Tibial artery (tissue), 4 donors: ENCODE measurements around the gene RYK.

Experiments used
- DNase-seq, 2 donors: peaks; one replicate each; pipeline ENCODE4 v3.0.0-alpha.2; 2019
- H3K27ac ChIP-seq, 2 donors: fragments of 200-600 bp; sonication (generic) in 1 of 2; 1 replicate in 1 of 2; 2 replicates in 1 of 2; pipeline ENCODE4 v1.5.1; 2018 to 2019; ENCODE audit warnings: mild to moderate bottlenecking in 1 of 2
- H3K27me3 ChIP-seq, 2 donors: fragments of 200-600 bp; sonication (generic) in 1 of 2; one replicate each; pipeline versions ENCODE4 v1.5.1 to v1.6.0; 2016 to 2019
- H3K36me3 ChIP-seq, 3 donors: fragments of 200-600 bp; sonication (generic) in 2 of 3; one replicate each; pipeline ENCODE4 v1.5.1; 2016 to 2019; ENCODE audit warnings: mild to moderate bottlenecking in 2 of 3
- H3K4me1 ChIP-seq, 4 donors: fragments of 200-600 bp; sonication (generic) in 2 of 4; 1 replicate in 3 of 4; 2 replicates in 1 of 4; pipeline ENCODE4 v1.5.1; 2016 to 2019
- H3K4me3 ChIP-seq, 2 donors: fragments of 200-600 bp; sonication (generic) in 1 of 2; 1 replicate in 1 of 2; 2 replicates in 1 of 2; pipeline ENCODE4 v1.5.1; 2018 to 2019; ENCODE audit warnings: mild to moderate bottlenecking in 2 of 2
- H3K9me3 ChIP-seq, 3 donors: fragments of 200-600 bp; sonication (generic) in 1 of 3; one replicate each; pipeline ENCODE4 v1.5.1; 2016 to 2019
- intact Hi-C: fragments of 100-400 bp; cut with DNase I; formaldehyde crosslinking; loops from one replicate; pipeline ENCODE4 v1.15.0; 2023; ENCODE audit warnings: low total_unique reads
- TF ChIP-seq, protein P1 (sequence below), 2 experiments: fragments of 200-600 bp in 1 of 2; fragments of 450-650 bp in 1 of 2; IDR thresholded peaks; one replicate each; pipeline ENCODE4 v1.5.1; 2017 to 2019; ENCODE audit warnings: antibody characterized with exemption in 2 of 2, mild to moderate bottlenecking in 1 of 2, moderate library complexity in 1 of 2

RYK gene

DNA sequence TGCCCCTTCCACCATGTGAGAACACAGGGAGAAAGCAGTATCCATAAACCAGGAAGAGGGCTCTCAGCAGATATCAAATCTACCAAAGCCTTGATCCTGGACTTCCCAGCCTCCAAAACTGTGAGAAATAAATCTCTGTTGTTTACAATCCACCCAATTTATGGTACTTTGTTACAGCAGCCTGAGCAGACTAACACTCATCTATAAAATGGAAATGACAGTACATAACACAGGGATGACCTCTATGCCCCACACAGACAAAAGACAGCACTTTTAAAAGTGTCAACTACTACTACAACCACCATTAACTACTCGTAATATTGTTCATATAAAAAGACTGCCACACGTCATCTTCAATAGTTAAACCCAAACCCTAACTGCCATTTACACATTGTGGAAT is 5.7 kb downstream of the RYK start:
- Histone ChIP-seq H3K27me3 (no peaks in the 10 kb centered on the region), H3K9me3 (no peaks in the 10 kb centered on the region), H3K4me3 (no peak overlapping the region), H3K27ac (no peak overlapping the region), H3K36me3 (no peaks in the 10 kb centered on the region), H3K4me1 (peaks cover 0 to 61% (median 39%) of the 10 kb centered on the region in 4 donors)
- intact Hi-C loops: no loop called here
- DNase-seq: no peak
- TF ChIP-seq, protein P1, sequence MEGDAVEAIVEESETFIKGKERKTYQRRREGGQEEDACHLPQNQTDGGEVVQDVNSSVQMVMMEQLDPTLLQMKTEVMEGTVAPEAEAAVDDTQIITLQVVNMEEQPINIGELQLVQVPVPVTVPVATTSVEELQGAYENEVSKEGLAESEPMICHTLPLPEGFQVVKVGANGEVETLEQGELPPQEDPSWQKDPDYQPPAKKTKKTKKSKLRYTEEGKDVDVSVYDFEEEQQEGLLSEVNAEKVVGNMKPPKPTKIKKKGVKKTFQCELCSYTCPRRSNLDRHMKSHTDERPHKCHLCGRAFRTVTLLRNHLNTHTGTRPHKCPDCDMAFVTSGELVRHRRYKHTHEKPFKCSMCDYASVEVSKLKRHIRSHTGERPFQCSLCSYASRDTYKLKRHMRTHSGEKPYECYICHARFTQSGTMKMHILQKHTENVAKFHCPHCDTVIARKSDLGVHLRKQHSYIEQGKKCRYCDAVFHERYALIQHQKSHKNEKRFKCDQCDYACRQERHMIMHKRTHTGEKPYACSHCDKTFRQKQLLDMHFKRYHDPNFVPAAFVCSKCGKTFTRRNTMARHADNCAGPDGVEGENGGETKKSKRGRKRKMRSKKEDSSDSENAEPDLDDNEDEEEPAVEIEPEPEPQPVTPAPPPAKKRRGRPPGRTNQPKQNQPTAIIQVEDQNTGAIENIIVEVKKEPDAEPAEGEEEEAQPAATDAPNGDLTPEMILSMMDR (IDR thresholded peaks at IDR 0.05): no peak

DNA sequence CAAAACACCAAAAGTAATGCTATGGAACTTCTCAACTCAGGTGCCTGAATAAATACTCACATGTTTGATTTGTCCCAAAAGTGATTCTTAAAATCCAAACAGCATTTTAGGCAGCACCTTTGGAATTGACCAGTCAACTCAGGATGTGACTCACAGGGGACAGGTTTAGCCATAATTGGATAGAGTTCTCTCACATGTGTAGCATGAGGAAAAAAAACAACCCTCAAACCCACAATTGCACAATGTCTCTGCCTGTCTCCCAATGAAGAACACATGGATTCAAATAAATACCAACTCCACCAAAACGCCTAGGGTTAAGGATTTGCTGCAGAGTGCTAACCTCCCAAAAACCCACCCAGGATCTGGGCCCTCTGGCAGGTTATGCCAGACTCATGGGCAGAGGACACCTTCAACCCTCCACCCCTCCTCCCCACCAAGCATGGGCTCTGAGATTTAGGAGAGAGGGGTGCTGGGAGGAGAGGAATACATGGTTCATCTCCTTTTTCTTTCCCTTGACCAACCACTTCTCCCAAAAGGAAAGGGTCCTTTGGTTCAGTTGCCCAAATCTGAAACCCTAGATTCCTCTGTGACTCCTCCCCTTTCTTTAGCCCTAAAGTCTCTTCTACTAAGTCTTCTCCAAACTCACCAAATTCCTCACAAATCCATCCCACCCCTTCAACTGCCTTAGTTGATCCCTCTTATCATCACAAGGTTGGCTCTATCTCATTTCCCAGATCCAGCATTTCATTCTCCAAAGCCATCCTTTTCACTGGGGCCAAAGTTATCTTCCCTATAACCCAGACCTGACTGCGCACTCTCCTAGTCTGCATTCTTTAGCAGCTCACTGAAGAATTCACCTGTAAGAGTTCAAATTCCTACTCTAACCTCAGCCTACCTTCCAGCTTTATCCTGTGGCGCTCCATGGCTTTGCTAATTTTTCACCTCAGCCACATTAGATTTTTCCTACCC is 7.7 kb downstream of the RYK start:
- Histone ChIP-seq H3K9me3 (no peaks in the 10 kb centered on the region), H3K4me1 (peaks cover 0 to 65% (median 36%) of the 10 kb centered on the region in 4 donors), H3K4me3 (no peak overlapping the region), H3K27me3 (no peaks in the 10 kb centered on the region), H3K27ac (peak overlapping the region; percentile 49 to 53), H3K36me3 (no peaks in the 10 kb centered on the region)
- TF ChIP-seq, protein P1 (IDR thresholded peaks at IDR 0.05): no peak
- DNase-seq: no peak
- intact Hi-C loops: no loop called here

- Histone ChIP-seq H3K27me3 (no peaks in the 10 kb centered on the region), H3K36me3 (no peaks in the 10 kb centered on the region), H3K4me3 (no peak overlapping the region), H3K27ac (peak overlapping the region; percentile 5 to 60), H3K9me3 (no peaks in the 10 kb centered on the region), H3K4me1 (peaks cover 0 to 83% (median 44%) of the 10 kb centered on the region in 4 donors)
- intact Hi-C loops: no loop called here
- DNase-seq: no peak
- TF ChIP-seq, protein P1 (IDR thresholded peaks at IDR 0.05): no peak
These were observed 11.1 kb downstream of the RYK start for GRCh38 chr3:134239538-134239937.

- DNase-seq: no peak
- TF ChIP-seq, protein P1 (IDR thresholded peaks at IDR 0.05): no peak
- H3K27me3 ChIP-seq: no peaks in the 10 kb centered on the region
- no peaks in the 10 kb centered on the region for H3K9me3 ChIP-seq
- intact Hi-C loops: no loop called here
- H3K4me1 ChIP-seq: peaks cover 0 to 80% (median 35%) of the 10 kb centered on the region in 4 donors
- H3K36me3 ChIP-seq: no peaks in the 10 kb centered on the region
- H3K4me3 ChIP-seq: no peak overlapping the region
- H3K27ac ChIP-seq: peak overlapping the region; percentile 51 to 60
These were observed 13.1 kb downstream of the RYK start for GRCh38 chr3:134237454-134238145.

GRCh38 chr3:134236505-134237170 is 14.0 kb downstream of the RYK start:
- Histone ChIP-seq H3K9me3 (no peaks in the 10 kb centered on the region), H3K36me3 (no peaks in the 10 kb centered on the region), H3K4me1 (peaks cover 0 to 78% (median 35%) of the 10 kb centered on the region in 4 donors), H3K4me3 (no peak overlapping the region), H3K27me3 (no peaks in the 10 kb centered on the region), H3K27ac (peak overlapping the region; percentile 51 to 60)
- intact Hi-C loops: no loop called here
- no peak for DNase-seq
- TF ChIP-seq, protein P1 (IDR thresholded peaks at IDR 0.05): no peak
